HL-60 (cell line): ENCODE data around the gene ZNF789.

Experiments used
- DNase-seq, 2 experiments: peaks; one replicate each; pipeline ENCODE4 v3.0.0-alpha.2; 2010 to 2020; ENCODE audit warnings: low read depth in 1 of 2, low spot score in 1 of 2
- H3K27ac ChIP-seq: fragments of 250-450 bp; sonication (Bioruptor Pico); replicated peaks from 2 replicates; pipeline ENCODE4 v1.5.1; 2020; ENCODE audit warnings: mild to moderate bottlenecking, moderate library complexity
- H3K27me3 ChIP-seq: fragments of 250-450 bp; sonication (Bioruptor Pico); 2 replicates; pipeline ENCODE4 v1.5.1; 2021; ENCODE audit warnings: mild to moderate bottlenecking, moderate library complexity; ENCODE audit not compliant: insufficient read depth, poor library complexity, severe bottlenecking
- H3K4me3 ChIP-seq: replicated peaks from 2 replicates; pipeline ENCODE4 v1.5.1; 2011; ENCODE audit warnings: mild to moderate bottlenecking, control low read depth, low read length; ENCODE audit not compliant: insufficient read depth
- CTCF ChIP-seq: IDR thresholded peaks from one replicate; pipeline ENCODE4 v1.5.1; 2011; ENCODE audit warnings: low read length, control low read depth, inconsistent platforms; ENCODE audit not compliant: insufficient read depth
- GABPA ChIP-seq: IDR thresholded peaks from 2 replicates; pipeline ENCODE4 v1.6.1; 2012; ENCODE audit warnings: low read depth
- POLR2AphosphoS5 ChIP-seq: IDR thresholded peaks from 2 replicates; pipeline ENCODE4 v1.6.1; 2012; ENCODE audit warnings: low read depth
- REST ChIP-seq: IDR thresholded peaks from 2 replicates; pipeline ENCODE4 v1.6.1; 2012; ENCODE audit warnings: low read depth; ENCODE audit not compliant: insufficient replicate concordance
- SPI1 ChIP-seq: IDR thresholded peaks from 2 replicates; pipeline ENCODE4 v1.6.1; 2012; ENCODE audit warnings: low read depth, mild to moderate bottlenecking, borderline replicate concordance

ZNF789 gene

GRCh38 chr7:99461221-99461620 lies 11.5 kb upstream of the ZNF789 start:
- TF ChIP-seq POLR2AphosphoS5 (no peak), SPI1 (no peak), GABPA (no peak), REST (no peak), CTCF (no peak)
- Histone ChIP-seq H3K27ac (no peak overlapping the region), H3K4me3 (no peak overlapping the region), H3K27me3 (no peaks in the 10 kb centered on the region)
- DNase-seq, result no peak

- Histone ChIP-seq H3K27ac (peak overlapping the region; percentile 93), H3K27me3 (no peaks in the 10 kb centered on the region), H3K4me3 (peak overlapping the region; percentile 74)
- TF ChIP-seq SPI1, result no peak
- no peak for TF ChIP-seq REST
- no peak for TF ChIP-seq POLR2AphosphoS5
- TF ChIP-seq CTCF, result no peak
- TF ChIP-seq GABPA, result no peak
- no peak for DNase-seq
Measured at GRCh38 chr7:99465421-99465768, 7.3 kb upstream of the ZNF789 start.

GRCh38 chr7:99468336-99468918 lies 4.3 kb upstream of the ZNF789 start:
- Histone ChIP-seq H3K4me3 (no peak overlapping the region), H3K27me3 (no peaks in the 10 kb centered on the region), H3K27ac (no peak overlapping the region)
- no peak for DNase-seq
- no peak for TF ChIP-seq SPI1

GRCh38 chr7:99469381-99470065 lies 3.2 kb upstream of the ZNF789 start:
- Histone ChIP-seq H3K4me3 (no peak overlapping the region), H3K27ac (no peak overlapping the region), H3K27me3 (no peaks in the 10 kb centered on the region)
- TF ChIP-seq SPI1 (no peak), POLR2AphosphoS5 (no peak), REST (no peak), GABPA (no peak), CTCF (no peak)
- DNase-seq, result no peak
